ENCODE data around the gene RARB.

Gene RARB

DNA sequence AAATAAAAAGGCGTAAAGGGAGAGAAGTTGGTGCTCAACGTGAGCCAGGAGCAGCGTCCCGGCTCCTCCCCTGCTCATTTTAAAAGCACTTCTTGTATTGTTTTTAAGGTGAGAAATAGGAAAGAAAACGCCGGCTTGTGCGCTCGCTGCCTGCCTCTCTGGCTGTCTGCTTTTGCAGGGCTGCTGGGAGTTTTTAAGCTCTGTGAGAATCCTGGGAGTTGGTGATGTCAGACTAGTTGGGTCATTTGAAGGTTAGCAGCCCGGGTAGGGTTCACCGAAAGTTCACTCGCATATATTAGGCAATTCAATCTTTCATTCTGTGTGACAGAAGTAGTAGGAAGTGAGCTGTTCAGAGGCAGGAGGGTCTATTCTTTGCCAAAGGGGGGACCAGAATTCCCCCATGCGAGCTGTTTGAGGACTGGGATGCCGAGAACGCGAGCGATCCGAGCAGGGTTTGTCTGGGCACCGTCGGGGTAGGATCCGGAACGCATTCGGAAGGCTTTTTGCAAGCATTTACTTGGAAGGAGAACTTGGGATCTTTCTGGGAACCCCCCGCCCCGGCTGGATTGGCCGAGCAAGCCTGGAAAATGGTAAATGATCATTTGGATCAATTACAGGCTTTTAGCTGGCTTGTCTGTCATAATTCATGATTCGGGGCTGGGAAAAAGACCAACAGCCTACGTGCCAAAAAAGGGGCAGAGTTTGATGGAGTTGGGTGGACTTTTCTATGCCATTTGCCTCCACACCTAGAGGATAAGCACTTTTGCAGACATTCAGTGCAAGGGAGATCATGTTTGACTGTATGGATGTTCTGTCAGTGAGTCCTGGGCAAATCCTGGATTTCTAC is at the start of gene RARB:
Gene RARB, plus strand, starts transcription at position 322 of the 847 bp plus-strand sequence. Its CDS starts 469 bp downstream, at position 791.
- DNase-seq (ENCODE audit: low read depth in 2 of 3, low spot score in 2 of 3) = no peak

DNA sequence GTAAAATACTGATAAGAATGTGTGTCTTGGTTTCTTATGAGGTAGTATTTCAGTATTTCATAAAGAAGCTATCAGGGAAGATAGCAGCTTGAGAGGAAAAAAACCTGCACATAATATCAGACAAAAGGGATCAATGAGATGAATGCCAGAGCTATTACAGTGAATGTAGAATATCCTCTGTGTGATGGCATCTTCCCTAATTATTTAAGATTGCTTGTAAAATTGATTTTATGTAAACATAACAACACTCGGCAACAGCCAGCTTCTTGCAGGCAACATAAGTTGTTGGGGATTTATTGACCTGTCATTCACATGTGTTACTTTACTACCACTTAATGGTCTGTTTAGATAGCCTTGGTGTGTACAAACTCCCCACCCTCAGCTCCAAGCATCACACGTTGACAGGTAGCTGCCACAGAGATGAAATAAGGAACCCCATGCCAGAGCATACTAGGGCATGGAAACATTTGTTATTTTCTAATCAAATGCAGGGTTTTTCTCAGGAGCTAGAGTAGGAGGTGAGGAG is 49.2 kb upstream of the RARB start:
- DNase-seq (ENCODE audit: low read depth in 2 of 3, low spot score in 2 of 3) = no peak

DNA sequence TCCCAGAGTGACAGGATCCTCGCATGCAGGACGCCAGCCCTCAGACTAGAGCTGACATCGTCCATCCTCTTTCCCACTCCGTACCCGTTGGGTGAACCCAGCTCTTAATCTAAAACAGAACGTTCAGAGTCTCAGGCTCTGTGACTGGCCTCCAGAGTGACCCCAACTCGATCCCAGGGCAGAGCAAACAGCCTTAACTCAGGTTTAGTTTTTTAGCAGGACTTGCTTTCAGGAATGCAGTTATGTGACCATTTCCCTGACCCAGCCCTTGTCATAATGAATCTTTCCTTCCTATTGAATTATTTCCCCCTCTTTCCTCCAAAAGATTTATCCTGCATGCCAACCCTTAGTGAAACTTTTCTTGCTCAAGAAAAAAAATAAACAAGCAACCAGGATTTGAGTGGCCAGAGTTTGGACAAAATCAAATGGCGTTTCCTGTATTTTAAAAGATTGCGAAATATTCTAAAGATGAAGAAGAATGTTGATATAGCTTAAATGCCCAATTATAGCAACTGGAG is 47.8 kb upstream of the RARB start:
- DNase-seq (ENCODE audit: low read depth in 2 of 3, low spot score in 2 of 3) = no peak

DNA sequence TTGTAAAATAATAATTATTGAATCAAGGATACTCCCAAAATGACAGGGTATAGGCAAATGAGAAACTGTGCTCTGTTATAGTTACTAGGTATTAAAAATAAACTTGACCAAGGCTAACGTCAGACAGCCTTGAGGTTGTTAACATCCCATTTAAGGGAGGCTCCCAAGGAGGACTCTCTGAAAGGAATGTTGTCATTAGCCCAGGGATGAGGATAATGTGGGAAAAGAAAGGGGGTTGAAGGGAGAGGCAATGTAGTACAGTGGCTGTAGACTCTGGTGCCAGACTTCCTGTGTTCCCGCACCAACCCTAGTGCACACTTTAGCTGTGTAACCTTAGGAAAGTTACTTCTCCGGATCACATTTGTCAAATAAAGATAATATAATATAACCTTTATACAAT is 47.0 kb upstream of the RARB start:
- DNase-seq (ENCODE audit: low read depth in 2 of 3, low spot score in 2 of 3) = no peak

DNA sequence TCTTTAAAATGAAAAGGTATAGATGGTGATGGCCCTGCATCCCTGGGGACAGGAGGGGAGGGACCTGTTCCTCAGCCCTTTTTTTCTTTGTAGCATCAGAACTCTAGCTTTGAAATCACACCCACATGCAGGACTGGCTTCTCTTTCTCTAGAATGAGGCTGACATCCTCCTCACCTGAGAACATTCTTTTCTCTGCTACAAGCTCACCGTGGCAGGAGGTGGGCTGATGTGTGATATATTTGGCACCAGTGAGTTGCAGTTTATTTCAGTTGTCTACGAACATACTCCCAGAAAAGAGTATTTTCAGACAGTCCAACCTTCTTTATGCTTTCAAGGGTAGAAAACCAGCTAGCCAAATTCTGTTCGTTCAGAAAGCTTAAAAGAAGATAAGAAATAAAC is 43.6 kb upstream of the RARB start:
- DNase-seq (ENCODE audit: low read depth in 2 of 3, low spot score in 2 of 3) = no peak

DNA sequence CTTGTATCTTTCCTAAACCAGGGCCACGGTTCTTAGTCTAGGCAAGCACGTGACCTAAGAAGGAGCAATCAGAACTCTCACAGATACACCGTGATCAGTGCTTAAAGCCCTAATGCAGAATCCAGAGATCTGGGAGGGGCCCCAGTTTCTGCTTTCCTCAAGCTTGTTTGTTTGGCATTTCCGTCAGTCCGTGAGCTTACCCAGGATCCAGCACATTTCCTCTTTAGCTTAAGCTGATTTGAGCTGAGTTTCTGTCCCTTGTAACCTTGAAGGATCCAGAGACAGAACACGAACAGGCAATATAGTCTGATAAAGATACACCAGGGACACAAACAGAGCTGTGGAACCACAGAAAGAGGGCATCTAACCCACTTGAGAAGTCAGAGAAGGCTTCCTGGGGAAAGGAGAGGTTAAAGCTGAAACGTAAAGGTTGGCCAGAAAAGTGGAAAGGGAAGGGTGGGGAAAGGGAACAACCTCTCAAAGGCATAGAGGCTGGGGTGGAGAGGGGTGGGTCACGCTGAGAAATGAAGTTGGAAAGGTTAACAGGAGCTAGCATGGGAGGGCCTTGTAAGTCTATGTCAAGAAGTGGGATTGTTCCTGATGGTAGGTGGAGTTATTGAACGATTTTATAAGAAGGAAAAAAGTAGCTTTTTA is 42.1 kb upstream of the RARB start:
- DNase-seq (ENCODE audit: low read depth in 2 of 3, low spot score in 2 of 3) = no peak

DNA sequence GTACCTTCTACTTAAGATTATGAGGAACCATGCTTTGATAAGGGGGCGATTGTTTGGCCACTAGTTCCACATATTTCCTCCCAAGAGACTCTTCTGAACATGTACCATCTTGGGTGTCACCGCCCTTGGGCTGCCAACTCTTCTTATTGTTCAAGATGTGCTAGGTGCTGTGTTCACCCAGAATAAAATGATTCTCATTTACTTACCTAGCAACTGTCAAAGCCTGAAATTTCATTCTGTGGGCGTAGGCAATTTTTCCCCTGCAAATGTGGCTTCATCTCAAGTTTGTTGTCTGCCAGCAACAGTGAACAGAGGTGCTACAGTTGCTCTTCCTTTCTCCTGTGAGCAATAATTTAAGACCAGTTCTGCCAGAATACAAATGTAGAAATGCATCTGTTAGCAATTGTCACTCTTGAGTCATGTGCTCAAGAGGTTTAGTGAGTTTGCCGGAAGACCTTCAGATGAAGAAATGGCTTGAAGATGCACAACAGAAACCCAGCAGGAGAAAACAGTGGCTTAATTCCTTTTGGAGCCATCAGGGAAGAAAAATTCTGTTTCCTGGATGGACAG is 41.3 kb upstream of the RARB start:
- DNase-seq (ENCODE audit: low read depth in 2 of 3, low spot score in 2 of 3) = no peak

DNA sequence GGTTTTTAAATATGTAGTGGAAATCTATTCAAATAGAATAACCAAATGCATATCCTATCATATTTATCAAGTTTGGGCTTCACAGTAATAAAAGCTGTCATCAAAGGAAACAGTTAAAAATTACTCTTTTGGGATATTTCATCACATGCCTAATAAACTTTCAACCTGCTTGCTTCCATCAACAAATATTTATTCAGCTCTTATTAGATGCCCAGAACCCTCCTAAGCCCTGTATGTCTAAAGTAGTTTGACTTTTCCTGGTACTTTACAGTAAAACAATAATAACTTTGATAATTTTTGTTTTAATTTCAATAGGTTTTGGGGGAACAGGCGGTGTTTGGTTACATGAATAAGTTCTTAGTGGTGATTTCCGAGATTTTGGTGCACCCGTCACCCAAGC is 37.5 kb upstream of the RARB start:
- DNase-seq (ENCODE audit: low read depth in 2 of 3, low spot score in 2 of 3) = no peak

DNA sequence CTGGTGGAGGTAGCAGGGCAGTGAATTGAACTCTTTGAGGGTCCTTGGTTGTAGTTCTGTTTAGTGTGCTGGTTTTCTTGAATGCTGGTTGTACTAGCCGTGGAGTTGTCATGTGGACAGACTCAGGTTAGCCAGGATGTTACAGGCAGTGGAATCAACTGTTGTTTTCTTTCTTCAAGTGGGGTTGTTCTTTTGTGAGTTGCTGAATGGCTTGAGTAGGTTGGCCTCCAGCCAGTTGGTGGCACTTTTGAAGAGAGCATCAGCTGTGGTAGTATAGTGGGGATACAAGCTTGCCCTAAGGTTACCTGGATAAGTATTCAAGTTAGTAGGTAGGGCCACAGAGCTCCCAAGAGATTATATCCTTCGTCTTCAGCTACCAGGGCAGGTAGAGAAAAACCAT is 31.8 kb upstream of the RARB start:
- no peak for DNase-seq (ENCODE audit: low read depth in 2 of 3, low spot score in 2 of 3)

DNA sequence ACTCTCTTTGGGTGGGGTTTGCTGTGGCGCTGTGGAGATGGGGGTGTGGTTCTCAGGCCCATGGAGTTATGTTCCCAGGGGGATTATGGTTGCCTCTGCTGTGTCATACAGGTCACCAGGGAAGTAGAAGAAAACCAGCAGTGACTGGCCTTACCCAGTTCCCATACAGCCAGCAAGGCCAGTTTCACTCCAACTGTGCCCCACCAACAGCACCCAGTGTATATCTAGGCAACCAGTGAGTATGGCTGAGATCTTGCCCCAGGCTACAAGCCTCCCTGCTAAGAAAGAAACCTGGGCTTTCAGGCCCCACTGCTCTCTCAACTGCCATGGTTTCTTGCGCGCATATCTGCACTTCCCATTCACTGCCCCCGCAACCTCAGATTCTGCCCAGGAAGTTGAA is 31.4 kb upstream of the RARB start:
- DNase-seq (ENCODE audit: low read depth in 2 of 3, low spot score in 2 of 3) = no peak

DNA sequence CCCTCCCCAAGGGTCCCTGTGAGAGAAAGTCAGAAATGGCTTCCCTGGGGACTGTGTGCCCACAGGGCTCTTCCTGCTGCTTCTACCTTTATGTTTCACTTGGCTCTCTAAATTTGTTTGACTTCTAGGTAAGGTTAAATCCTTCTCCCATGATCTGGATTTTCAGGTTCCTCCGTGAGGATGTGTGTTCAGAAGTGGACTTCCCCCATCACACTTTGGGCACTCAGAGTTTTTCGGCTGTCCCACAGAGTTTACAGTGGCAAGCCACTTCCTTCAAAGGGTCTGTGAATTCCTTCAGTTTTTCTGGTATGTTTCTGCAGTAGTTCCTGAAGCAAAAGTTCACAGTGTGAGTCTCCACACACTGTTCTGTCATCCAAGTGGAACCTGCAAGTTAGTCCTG is 30.9 kb upstream of the RARB start:
- DNase-seq (ENCODE audit: low read depth in 2 of 3, low spot score in 2 of 3) = no peak

DNA sequence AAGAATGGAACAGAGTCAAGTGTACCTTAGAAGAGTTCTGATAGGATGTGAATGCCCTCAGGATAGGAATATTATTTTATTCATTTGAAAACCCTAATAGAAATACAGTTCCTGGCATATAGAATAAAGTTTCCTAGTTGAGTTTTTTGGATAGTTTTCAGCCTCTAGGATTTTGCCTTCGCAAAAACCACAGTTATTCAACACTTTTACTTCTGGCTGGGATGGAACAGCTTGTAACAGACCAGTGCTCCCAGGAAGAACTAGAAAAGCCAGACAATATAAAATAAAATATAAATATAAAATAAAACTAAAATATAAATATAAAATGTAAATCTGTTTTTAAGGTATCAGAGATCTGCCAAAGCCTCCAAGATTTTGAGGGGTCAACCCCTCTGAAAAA is 27.5 kb upstream of the RARB start:
- no peak for DNase-seq (ENCODE audit: low read depth in 2 of 3, low spot score in 2 of 3)

DNA sequence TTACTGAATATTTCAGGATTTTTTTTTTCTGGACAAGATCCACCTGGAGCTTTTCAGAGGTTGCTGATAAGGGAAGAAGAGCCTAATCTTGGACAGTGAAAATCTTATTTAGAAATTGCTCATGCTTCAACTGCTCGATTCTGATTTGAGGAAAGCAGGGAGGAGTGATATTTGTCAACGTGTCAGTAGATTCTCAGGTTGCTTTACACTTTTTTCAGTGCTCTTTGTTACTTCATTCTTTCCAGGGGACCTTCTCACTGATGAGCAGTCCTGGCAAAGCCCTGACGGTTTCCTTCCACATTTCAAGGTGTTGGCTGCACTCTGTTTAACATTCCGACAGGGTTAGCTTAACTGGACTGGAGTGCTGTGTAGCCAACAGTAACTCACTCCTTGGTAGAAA is 24.1 kb upstream of the RARB start:
- no peak for DNase-seq (ENCODE audit: low read depth in 2 of 3, low spot score in 2 of 3)

DNA sequence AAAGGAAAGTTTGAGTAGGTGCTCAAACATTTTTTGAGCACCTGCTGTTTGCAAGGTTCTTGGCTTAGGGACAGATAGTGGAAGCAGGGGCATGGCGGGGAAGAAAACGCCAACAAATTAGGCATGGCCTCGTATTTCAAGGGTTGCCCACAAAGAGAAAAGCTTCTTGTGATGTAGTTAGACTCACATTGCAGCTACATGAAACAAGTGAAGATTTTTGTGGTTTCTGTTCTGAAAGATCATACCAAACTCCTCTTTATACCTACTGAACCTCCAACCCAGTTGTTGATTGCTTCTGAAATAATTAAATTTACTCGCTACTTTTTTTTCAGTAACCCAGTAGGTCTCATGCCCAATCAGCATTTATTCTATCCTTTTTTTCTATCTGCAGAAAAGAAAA is 23.5 kb upstream of the RARB start:
- DNase-seq (ENCODE audit: low read depth in 2 of 3, low spot score in 2 of 3) = no peak

DNA sequence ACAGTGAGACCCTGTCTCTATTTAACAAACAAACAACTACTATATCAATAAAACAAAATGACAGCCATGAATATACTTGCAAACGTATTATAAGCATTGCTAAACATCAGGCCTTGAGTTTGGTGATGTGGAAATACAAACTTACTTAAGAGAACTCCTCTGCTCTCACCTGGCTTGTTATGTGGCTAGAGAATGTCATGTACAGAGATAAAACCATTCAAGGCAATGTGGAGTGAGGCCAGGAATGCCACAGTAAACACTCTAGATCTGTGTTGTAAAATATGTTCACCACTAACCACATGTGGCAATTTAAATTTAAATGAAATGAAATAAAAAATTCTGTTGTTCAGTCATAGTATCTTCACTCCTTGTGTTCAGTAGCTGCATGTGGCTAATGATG is 22.7 kb upstream of the RARB start:
- no peak for DNase-seq (ENCODE audit: low read depth in 2 of 3, low spot score in 2 of 3)

DNA sequence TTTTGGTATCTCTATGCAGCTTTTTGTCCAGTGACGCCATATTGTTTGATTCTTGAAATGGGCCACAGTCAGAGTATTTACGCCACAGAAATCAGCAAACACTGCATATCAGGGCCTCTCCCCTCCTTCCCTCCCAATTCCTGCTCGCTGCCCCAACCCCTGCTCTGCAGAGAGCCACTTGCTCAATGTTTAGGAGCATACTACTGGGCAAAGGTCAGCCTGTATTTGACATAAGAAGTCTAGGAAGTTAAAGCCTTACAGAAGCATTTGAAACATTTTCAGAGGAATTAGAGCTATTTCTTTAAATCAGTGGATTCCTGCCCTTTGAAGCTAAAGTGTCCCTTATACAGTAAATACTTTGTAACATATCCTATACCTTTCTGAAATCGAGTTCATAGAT is 17.4 kb upstream of the RARB start:
- DNase-seq (ENCODE audit: low read depth in 2 of 3, low spot score in 2 of 3) = no peak

DNA sequence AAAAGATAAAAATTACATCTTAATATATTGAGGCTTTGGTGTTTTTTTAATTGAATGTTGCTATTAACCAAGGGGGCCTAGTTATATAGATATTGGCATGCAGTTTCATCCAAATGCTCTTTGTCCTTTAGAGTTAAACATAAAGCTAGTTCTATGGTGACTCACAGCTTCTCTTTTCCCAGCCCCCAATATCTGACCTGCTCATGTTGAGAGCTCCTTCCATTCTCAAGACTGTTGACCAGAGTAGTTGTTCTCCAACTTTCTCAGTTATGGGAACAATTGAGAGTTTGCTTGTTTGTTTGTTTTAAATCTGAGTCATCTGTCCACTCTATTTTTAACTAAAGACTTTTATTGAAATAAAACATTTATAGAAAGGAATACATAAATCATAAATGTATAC is 15.8 kb upstream of the RARB start:
- no peak for DNase-seq (ENCODE audit: low read depth in 2 of 3, low spot score in 2 of 3)

DNA sequence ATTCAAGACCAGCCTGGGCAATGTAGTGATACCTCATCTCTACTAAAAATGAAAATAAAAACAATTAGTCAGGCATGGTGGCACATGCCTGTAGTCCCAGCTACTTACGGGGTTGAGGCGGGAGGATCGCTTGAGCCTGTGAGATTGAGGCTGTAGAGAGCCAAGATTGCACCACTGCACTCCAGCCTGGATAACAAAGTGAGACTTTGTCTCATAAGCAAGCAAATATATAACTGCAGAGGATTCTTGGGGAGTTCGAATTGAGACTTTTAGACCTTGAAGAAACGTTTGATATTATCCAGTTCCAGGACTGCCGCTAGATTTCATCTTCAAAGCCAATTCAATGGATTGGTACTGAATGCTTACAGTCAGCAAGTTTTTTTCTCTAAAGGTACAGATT is 11.9 kb upstream of the RARB start:
- DNase-seq (ENCODE audit: low read depth in 2 of 3, low spot score in 2 of 3) = no peak

DNA sequence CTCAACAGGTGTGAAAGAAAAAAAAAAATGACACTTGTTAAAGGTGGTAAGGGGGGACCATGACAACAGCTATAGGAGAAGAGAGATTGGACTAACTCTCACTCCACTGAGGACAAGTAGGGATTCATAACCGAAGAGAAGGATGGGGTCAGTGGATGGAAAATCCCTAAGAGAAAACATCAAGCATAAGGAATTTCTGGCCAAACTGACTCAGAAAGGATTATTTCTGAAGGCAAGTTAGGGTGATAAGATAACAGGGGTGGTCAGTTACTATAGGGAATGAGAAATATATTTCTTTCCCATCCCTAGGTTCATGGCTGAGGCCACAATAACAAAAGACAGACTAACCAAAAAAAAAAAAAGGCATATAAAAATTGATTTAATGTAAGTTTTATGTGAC is 9.5 kb upstream of the RARB start:
- no peak for DNase-seq (ENCODE audit: low read depth in 2 of 3, low spot score in 2 of 3)

DNA sequence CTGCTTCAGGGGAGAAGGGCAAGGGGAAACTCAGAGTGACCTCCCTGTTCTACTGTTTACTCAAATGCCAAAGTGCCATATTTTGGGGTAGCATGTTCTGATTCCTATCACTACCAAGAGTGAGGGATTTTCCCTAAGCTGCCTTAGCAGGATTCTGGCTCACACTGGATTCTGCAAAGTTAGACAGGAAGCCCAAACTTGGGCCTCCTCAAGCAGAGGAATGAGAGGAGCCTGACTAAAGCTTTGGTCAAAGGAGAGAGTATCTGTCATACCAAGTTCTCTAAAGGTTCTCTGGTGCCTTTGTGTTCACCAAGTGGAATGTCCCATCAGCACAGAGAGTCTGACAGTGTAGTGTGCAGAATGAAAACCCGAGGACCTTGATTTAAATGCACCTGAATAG is 8.8 kb upstream of the RARB start:
- no peak for DNase-seq (ENCODE audit: low read depth in 2 of 3, low spot score in 2 of 3)

DNA sequence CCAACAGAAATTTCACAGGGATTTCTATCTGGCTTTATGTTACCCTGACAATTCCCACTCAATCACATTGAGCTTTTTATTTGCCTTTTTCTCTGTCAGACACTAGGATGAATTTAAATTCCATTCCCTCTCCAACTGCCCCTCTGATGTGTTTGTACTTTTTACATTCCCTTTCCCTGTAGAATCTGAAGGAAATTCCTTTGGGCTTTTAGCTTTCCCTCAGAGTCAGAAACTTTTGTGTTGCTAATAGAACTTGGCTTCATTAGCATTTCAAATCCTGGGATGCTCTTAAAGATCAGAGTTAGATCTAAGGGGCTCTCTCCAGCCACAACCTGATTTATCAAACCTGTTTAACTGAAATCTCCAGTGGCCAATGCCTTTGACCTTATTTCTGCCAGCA is 7.9 kb upstream of the RARB start:
- DNase-seq (ENCODE audit: low read depth in 2 of 3, low spot score in 2 of 3) = no peak

DNA sequence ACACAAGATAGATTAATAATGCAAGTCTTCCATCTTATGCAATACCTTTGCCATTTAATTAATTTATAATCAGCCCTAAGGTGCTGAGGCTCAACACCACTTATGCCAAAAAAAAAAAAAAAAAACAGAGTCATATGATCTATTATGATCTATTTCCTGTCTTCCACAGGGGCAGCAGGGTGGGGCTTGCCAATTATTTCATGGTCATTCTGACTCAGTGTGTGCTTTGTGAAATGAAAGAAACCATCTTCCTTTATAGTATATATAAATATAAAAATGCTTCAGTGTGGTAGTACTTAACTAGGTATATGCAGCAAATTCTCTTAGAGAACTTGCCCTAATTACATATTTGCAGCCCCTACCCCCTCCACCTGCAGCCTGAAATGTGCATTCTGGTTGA is 7.2 kb upstream of the RARB start:
- DNase-seq (ENCODE audit: low read depth in 2 of 3, low spot score in 2 of 3) = no peak
